Gastroesophageal sphincter (tissue), 4 donors: Measurements from ENCODE around the gene TRAPPC13. TPM values are rescaled to one million over a fixed set of nuclear protein-coding genes. Genes with fewer than 3 reads are reported as not detected.

Source experiments
- ATAC-seq: fragments of 150-250 bp; one replicate; pipeline ENCODE4 v1.9.1; 2016; ENCODE audit warnings: mild to moderate bottlenecking, moderate library complexity
- H3K27ac ChIP-seq, 4 donors: fragments of 200-600 bp; sonication (generic) in 3 of 4; 1 replicate in 3 of 4; 2 replicates in 1 of 4; pipeline ENCODE4 v1.5.1; 2016 to 2019
- H3K27me3 ChIP-seq: fragments of 200-600 bp; sonication (generic); one replicate; pipeline ENCODE4 v1.5.1; 2019
- H3K36me3 ChIP-seq, 2 donors: fragments of 200-600 bp; sonication (generic); one replicate each; pipeline ENCODE4 v1.5.1; 2019; ENCODE audit warnings: control low read depth in 1 of 2
- H3K4me1 ChIP-seq, 3 donors: fragments of 200-600 bp; sonication (generic); 1 replicate in 2 of 3; 2 replicates in 1 of 3; pipeline ENCODE4 v1.5.1; 2016 to 2019; ENCODE audit warnings: control low read depth in 2 of 3
- H3K4me3 ChIP-seq, 2 donors: fragments of 200-600 bp; sonication (generic); one replicate each; pipeline ENCODE4 v1.5.1; 2019; ENCODE audit warnings: mild to moderate bottlenecking in 1 of 2, moderate library complexity in 1 of 2
- H3K9me3 ChIP-seq, 3 donors: fragments of 200-600 bp; sonication (generic); one replicate each; pipeline ENCODE4 v1.5.1; 2017 to 2019; ENCODE audit warnings: control low read depth in 2 of 3
- EP300 ChIP-seq: sonication (generic); formaldehyde crosslinking; IDR thresholded peaks from one replicate; pipeline ENCODE4 v1.6.1; 2017; ENCODE audit warnings: antibody characterized with exemption, mild to moderate bottlenecking
- POLR2A ChIP-seq, 2 donors: fragments of 450-650 bp; IDR thresholded peaks; one replicate each; pipeline ENCODE4 v1.6.1; 2017; ENCODE audit warnings: antibody characterized with exemption in 2 of 2, mild to moderate bottlenecking in 2 of 2, moderate library complexity in 1 of 2
- POLR2AphosphoS5 ChIP-seq: sonication (generic); formaldehyde crosslinking; IDR thresholded peaks from one replicate; pipeline ENCODE4 v1.6.1; 2017; ENCODE audit warnings: antibody characterized with exemption
- WGBS, 2 donors: methylation state at CpG; one replicate each; pipeline ENCODE4 v1.1.5; 2018; ENCODE audit warnings: low coverage in 1 of 2; 5-methylcytosine and 5-hydroxymethylcytosine counted together
- total RNA-seq, 4 donors: library from RNA; depleted of rRNA; stranded (reverse); fragments of >200 nt; gene quantifications; one replicate each; pipeline ENCODE4 v1.1.0, GENCODE V29; 2016
- TF ChIP-seq, protein P1 (sequence below), 4 experiments: fragments of 200-600 bp in 2 of 4; fragments of 450-650 bp in 2 of 4; sonication (generic) in 1 of 4; IDR thresholded peaks; one replicate each; pipeline ENCODE4 v1.5.1; 2017 to 2019; ENCODE audit warnings: antibody characterized with exemption in 4 of 4, mild to moderate bottlenecking in 2 of 4, moderate library complexity in 2 of 4

The TRAPPC13 gene
- total RNA-seq, 4 donors from 2014 or later, result 17.7 to 31.9 (median 24.3) TPM

DNA sequence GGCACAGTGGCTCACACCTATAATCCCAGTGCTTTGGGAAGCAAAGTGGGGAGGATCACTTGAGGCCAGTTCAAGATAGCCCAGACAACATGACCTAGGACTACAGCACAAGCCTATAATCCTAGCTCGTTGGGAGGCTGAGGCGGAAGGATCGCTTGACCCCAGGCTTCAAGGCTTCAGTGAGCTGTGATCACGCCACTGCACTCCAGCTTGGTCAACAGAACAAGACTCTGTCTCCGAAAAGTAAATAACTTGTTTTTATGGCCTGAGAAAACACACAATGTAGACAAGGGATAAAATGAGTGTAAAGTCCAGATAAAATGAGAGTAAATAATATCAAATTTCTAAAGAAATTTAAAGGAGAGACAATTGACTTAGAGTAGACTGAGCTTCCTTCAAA, 26.3 kb downstream of the TRAPPC13 start:
- no peak for ATAC-seq
- TF ChIP-seq POLR2A (IDR thresholded peaks at IDR 0.05), result no peak
- TF ChIP-seq EP300, result no peak
- TF ChIP-seq, protein P1, sequence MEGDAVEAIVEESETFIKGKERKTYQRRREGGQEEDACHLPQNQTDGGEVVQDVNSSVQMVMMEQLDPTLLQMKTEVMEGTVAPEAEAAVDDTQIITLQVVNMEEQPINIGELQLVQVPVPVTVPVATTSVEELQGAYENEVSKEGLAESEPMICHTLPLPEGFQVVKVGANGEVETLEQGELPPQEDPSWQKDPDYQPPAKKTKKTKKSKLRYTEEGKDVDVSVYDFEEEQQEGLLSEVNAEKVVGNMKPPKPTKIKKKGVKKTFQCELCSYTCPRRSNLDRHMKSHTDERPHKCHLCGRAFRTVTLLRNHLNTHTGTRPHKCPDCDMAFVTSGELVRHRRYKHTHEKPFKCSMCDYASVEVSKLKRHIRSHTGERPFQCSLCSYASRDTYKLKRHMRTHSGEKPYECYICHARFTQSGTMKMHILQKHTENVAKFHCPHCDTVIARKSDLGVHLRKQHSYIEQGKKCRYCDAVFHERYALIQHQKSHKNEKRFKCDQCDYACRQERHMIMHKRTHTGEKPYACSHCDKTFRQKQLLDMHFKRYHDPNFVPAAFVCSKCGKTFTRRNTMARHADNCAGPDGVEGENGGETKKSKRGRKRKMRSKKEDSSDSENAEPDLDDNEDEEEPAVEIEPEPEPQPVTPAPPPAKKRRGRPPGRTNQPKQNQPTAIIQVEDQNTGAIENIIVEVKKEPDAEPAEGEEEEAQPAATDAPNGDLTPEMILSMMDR (IDR thresholded peaks at IDR 0.05), result no peak
- no peak for TF ChIP-seq POLR2AphosphoS5
- WGBS, 2 donors, result 80 to 86% methylated on average over 4 to 5 of the region's 5 CpGs
- H3K36me3 ChIP-seq, result peaks cover 0 to 60% of the 10 kb centered on the region in 2 donors
- no peak overlapping the region for H3K4me3 ChIP-seq
- no peaks in the 10 kb centered on the region for H3K27me3 ChIP-seq
- H3K9me3 ChIP-seq, result no peaks in the 10 kb centered on the region
- H3K4me1 ChIP-seq, result no peaks in the 10 kb centered on the region
- H3K27ac ChIP-seq, result no peak overlapping the region

DNA sequence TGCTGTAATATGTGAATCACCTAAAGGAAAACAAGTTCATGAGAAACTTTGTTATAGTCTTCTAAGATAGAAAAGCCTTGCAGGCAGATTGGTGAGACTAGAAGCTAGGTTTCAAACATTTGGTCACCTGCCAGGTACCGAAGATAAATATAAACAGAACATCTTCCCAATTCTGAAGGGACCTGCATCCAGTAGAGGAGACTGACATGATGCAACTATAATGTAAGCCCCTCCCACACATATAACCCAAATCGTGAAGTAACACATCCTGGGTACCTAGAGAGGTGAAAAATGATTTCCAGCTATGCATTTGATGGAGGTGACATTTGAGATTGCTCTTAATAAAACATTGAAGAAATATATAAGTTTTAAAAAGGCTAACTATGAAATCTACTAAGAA, 29.9 kb downstream of the TRAPPC13 start:
- Histone ChIP-seq H3K4me1 (no peaks in the 10 kb centered on the region), H3K9me3 (no peaks in the 10 kb centered on the region), H3K27ac (no peak overlapping the region), H3K27me3 (no peaks in the 10 kb centered on the region), H3K4me3 (no peak overlapping the region), H3K36me3 (peaks cover 0 to 51% of the 10 kb centered on the region in 2 donors)
- ATAC-seq, result no peak
- TF ChIP-seq, protein P1 (IDR thresholded peaks at IDR 0.05), result no peak
- TF ChIP-seq POLR2A (IDR thresholded peaks at IDR 0.05), result no peak
- WGBS, 2 donors, result 83 to 91% methylated on average over 2 of the region's 2 CpGs

DNA sequence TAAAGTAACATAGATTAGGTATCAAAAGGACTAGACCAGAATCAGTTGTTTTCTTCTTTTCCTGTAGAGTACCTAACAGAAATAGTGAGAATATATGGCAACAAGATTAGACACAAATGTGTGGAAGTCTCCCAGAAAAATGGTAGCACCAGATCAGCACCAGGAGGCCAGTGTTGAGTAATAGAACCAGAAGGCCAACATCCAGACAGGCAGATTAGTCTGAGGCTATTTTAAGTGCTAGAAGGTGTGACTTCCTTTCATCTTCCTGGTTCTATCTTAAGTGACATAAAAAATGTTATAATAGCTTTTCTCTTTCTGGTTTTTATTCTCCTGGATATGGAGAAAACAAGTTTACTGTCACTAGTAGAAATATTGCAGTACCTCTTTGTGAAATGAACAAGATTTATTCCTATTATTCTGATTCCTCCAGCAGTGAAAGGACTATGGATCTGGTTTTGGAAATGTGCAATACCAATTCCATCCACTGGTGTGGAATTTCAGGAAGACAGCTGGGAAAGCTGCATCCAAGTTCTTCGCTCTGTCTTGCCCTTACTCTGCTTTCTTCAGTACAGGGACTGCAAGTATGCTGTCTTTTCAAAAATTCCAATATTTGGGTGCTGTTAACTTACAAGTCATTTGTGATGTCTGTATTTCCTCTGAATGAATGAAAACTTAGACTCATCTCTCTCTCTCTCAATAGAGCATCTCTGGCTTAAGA, 39.1 kb downstream of the TRAPPC13 start:
- Histone ChIP-seq H3K27me3 (no peaks in the 10 kb centered on the region), H3K4me1 (no peaks in the 10 kb centered on the region), H3K36me3 (peaks cover 0 to 79% of the 10 kb centered on the region in 2 donors), H3K9me3 (no peaks in the 10 kb centered on the region), H3K27ac (no peak overlapping the region), H3K4me3 (no peak overlapping the region)
- WGBS, 2 donors, result 83 to 89% methylated on average over 1 of the region's 1 CpG
- ATAC-seq, result no peak
- TF ChIP-seq EP300, result no peak
- TF ChIP-seq, protein P1 (IDR thresholded peaks at IDR 0.05), result peak; percentile 6 to 37 (median 18)

DNA sequence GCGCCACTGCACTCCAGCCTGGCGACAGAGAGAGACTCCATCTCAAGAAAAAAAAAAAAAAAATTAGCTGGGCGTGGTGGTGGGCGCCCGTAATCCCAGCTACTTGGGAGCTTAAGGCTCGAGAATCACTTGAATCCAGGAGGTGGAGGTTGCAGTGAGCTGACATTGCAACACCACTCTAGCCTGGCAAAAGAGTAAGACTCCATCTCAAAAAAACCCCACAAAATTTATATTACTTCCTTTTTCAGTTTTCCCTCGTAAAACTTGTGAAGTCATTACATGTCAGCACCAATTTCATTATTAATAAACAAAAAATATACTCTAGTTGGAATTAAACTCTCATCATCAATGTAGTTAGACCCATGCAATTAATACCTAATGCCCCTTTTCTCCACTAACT, 43.9 kb downstream of the TRAPPC13 start:
- no peaks in the 10 kb centered on the region for H3K4me1 ChIP-seq
- no peak for TF ChIP-seq POLR2A (IDR thresholded peaks at IDR 0.05)
- no peak for TF ChIP-seq POLR2AphosphoS5
- TF ChIP-seq EP300, result no peak
- TF ChIP-seq, protein P1 (IDR thresholded peaks at IDR 0.05), result no peak
- H3K9me3 ChIP-seq, result no peaks in the 10 kb centered on the region
- peaks cover 0 to 78% of the 10 kb centered on the region in 2 donors for H3K36me3 ChIP-seq
- no peaks in the 10 kb centered on the region for H3K27me3 ChIP-seq
- no peak overlapping the region for H3K4me3 ChIP-seq
- WGBS, 2 donors, result 80 to 82% methylated on average over 2 to 6 of the region's 7 CpGs
- ATAC-seq, result no peak
- H3K27ac ChIP-seq, result no peak overlapping the region

DNA sequence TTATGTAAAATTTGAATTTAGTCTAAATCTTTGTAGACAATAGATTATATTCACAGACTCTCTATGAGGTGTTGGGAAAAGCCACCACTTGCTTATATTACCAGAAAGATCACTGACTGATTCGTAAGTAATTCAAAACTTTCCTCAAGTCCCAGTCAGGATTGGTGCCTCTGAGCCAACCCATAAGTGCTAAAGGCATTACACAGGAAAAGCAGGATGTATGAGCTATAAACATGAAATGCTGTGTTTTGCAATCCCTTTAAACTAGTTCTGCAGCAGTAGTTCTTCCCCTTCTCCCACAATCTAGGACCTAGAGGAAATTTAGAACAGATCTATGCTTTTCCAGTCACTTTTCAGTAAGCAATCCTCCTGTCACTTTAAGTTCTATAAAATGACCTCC, 48.0 kb downstream of the TRAPPC13 start:
- Histone ChIP-seq H3K4me1 (no peaks in the 10 kb centered on the region), H3K9me3 (no peaks in the 10 kb centered on the region), H3K27ac (no peak overlapping the region), H3K36me3 (peaks cover 0 to 55% of the 10 kb centered on the region in 2 donors), H3K4me3 (no peak overlapping the region), H3K27me3 (no peaks in the 10 kb centered on the region)
- 58 to 88% methylated on average over 1 of the region's 1 CpG for WGBS, 2 donors
- TF ChIP-seq POLR2AphosphoS5, result no peak
- no peak for ATAC-seq
